NCI-H526 treated with DMSO at 0.1 percent for 48 hours (cell line): ENCODE results near the gene GGN.
A peak's percentile ranks its signal among the peaks of the same experiment; 100 is the strongest.
"Not testable (repeated sequence)": the region's sequence is repeated elsewhere in the genome, so short reads cannot be mapped to it uniquely, and the experiment has no call there.

ENCODE experiments used
- DNase-seq: peaks from one replicate; lab custom pipeline; 2025; lab: John Stamatoyannopoulos, UW

Gene GGN

GRCh38 chr19:38411898-38412297 lies 24.1 kb upstream of the GGN start:
- DNase-seq, result not testable (repeated sequence)

DNA sequence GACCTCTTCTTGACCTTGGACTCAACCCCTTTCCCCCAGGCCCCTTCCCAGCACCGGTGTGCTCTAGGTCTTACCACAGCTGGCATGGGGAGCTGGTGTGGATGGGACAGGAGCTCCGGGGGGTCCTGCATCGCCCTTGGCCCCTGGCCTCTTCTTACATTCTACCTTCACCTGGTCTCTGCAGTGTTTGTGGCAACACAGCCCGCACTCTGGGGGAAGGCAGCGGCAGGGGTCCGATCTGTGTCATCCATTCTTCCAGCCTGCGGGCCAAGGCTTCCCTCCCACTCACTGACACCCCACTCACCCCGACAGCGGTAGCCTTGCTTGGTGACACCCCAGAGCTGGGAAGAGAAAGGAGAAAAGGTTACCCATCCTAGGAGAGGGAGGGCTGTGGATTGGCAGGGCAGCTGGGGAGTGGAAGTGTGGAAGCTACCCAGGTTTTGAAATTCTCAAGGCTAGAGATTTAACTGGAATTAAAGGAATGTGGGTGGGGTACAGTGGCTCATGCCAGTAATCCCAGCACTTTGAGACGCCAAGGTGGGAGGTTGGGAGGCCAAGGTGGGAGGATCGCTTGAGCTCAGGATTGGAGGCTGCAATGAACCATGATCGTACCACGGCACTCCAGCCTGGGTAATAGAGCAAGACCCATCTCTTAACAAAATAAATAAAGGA lies 23.3 kb upstream of the GGN start:
- no peak for DNase-seq

DNA sequence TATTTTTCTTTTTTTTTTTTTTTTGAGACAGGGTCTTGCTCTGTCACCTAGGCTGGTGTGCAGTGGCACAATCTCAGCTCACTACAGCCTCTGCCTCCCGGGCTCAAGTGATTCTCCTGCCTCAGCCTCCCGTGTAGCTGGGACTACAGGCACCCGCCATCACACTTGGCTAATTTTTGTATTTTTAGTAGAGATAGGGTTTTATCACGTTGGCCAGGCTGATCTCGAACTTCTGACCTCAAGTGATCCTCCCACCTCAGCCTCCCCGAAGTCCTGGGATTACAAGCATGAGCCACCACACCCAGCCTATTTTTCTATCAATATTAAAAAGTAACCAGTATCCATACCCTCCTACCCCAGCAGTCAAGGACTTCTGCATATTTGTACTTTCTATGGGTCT lies 22.6 kb upstream of the GGN start:
- not testable (repeated sequence) for DNase-seq

- no peak for DNase-seq
These were observed 21.8 kb upstream of the GGN start for GRCh38 chr19:38409631-38410133.

DNA sequence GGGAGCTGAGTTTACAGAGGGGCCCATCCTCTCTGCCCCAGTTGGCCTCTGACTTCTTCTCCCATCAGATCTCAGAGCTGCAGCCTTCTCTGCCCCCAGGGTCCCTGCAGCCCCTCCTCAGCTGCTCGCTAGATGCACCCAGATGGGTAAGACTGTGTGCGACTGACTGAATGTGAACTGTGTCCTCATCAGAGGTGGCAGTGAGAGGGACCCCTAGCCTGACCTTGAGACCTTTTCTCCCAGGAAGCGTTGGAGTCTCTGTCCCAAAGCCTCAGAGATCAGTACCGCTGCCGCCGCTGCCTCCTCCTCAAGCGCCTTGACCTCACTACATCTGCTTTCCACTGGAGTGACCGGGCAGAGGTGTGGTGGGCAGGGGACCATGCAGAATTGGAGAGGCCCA lies 17.4 kb upstream of the GGN start:
- DNase-seq, result no peak

DNA sequence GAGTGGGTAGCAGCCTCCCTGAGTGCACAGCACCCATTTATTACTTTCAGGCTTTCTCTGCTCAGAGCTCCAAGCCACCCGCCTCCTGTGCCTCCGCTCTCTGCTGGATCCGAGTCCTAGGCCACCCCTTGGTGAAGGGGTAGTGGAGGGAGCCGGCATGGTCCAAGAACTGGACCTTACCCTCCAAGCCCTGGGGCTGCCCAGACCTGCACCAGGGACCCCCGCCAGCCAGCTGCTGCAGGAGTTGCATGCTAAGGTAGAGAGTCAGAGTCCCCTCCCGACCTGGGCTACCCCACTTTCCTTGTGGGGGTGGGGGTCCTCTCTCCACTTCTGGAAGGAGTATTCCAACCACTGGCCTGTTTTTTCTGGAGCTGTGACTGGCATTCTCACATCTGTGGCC lies 17.0 kb upstream of the GGN start:
- DNase-seq, result no peak

DNA sequence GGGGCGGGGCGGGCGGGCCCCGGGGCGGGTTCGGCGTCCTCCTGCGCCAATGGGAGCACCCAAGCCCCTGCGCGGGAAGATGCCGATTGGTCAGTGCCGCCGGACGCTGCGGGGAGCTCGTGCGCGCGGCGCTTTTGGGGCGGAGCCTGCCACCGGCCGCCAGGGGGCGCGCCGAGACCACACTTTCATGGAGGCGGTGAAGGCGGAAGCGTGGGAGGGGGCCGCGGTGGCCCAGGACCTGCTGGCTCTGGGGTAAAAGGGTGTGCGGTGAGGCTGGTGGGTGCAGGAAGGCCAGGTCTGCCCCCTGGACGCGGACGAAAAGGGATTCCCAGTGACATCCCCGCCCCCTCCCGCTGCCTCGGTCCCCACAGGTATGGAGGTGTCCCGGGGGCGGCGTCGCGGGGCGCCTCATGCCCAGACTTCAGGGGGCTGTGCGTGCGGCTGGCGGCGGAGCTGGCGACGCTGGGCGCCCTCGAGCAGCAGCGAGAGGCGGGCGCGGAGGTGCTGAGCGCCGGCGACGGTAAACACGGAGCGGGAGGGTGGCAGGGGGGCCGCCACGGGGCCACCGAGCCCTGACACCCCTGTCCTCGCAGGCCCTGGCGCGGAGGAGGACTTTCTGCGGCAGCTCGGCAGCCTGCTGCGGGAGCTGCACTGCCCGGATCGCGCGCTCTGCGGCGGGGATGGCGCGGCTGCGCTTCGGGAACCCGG lies 15.3 kb upstream of the GGN start, which contains the start of gene FAM98C:
TSS of gene FAM98C (plus strand) at position 127 of the 708 bp plus-strand sequence. CDS start at position 188, 61 bp downstream.
- peak; percentile 94 for DNase-seq

GRCh38 chr19:38402623-38402966 lies 14.8 kb upstream of the GGN start:
- DNase-seq, result no peak

- DNase-seq, result no peak
These were observed 13.3 kb upstream of the GGN start for GRCh38 chr19:38401148-38401547.

- no peak for DNase-seq
These were observed 12.5 kb upstream of the GGN start for GRCh38 chr19:38400361-38400760.

- DNase-seq, result no peak
These were observed 11.7 kb upstream of the GGN start for GRCh38 chr19:38399537-38399936.

GRCh38 chr19:38399081-38399480 lies 11.2 kb upstream of the GGN start:
- DNase-seq, result no peak

DNA sequence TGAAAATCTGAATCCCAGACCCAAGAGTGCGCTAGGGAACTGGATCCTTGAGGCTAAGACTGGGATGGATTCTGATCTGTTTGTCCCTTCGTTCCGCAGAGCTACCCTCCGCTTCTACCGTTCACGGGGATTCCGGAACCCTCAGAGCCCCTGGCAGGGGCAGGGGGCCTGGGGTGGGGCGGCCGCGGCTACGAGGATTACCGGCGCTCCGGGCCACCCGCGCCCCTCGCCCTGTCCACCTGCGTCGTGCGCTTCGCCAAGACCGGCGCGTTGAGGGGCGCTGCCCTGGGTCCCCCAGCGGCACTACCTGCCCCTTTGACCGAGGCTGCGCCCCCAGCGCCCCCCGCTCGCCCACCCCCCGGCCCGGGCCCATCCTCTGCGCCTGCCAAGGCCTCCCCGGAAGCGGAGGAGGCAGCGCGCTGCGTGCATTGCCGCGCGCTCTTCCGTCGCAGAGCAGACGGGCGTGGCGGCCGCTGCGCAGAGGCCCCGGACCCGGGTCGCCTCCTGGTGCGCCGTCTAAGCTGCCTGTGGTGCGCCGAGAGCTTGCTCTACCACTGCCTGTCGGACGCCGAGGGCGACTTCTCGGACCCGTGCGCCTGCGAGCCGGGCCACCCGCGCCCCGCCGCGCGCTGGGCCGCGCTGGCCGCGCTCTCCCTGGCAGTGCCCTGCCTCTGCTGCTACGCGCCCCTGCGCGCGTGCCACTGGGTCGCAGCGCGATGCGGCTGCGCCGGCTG lies 7.7 kb upstream of the GGN start:
- no peak for DNase-seq

GRCh38 chr19:38394488-38394887 lies 6.7 kb upstream of the GGN start:
- no peak for DNase-seq

- no peak for DNase-seq
These were observed 5.0 kb upstream of the GGN start for GRCh38 chr19:38392707-38393308.

GRCh38 chr19:38391911-38392464 lies 4.2 kb upstream of the GGN start:
- DNase-seq, result no peak

DNA sequence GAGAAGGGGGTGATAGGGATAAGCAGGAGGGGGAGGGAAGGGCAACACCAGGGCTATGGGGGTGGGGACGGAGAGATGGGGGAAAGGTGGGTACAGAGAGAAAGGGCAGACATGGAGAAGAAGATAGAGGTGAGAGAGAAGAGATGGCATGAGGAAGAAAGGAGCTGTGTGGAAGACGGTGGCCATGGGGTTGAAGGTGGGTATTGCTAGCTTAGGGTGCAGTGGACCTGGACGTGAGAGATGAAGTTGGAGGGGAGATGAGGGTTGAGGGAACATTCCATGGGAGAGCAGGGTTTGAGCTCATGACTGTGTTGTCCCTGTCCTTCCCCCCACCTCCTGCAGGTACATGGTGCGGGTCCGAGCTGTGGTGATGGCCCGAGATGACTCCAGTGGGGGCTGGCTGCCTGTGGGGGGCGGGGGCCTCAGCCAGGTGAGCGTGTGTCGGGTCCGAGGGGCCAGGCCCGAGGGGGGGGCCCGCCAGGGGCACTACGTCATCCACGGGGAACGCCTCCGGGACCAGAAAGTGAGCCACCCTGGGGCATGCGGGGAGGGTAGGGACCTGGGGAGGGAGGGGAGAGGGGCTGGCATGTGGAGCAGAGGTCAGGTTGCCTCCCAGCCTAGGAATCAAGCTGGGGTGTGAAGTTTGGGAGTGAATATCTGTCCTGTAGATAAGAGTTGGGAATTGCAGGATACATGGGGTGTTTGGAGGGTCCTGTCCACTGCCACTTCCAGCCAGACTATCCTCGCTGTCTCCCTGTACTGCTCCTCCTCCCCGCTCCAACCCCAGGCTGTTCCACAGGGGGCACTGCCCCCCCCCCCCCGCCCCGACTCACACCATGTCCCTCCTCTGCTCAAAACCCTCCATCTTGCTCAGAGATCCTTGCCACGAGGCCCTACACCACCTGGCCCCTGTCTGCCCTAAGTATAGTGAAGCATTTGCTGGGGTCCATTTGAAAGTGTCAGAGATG lies 2.4 kb upstream of the GGN start:
- DNase-seq, result no peak

GRCh38 chr19:38389101-38389925 lies 1.5 kb upstream of the GGN start:
- no peak for DNase-seq

- peak; percentile 66 for DNase-seq
These were observed 691 bp upstream of the GGN start, which contains the start of gene SPRED3 for GRCh38 chr19:38388349-38389100. Gene SPRED3, plus strand, starts transcription at chr19:38388697. Its CDS starts 1,606 bp downstream, at chr19:38390303.
